Astrocyte of the hippocampus (primary cell): ENCODE results near the gene LIMS1.
"Not testable (repeated sequence)": the region's sequence is repeated elsewhere in the genome, so short reads cannot be mapped to it uniquely, and the experiment has no call there.

Experiments used
- DNase-seq: peaks from one replicate; pipeline ENCODE4 v3.0.0; 2011; ENCODE audit warnings: low read depth, low spot score

Gene LIMS1

DNA sequence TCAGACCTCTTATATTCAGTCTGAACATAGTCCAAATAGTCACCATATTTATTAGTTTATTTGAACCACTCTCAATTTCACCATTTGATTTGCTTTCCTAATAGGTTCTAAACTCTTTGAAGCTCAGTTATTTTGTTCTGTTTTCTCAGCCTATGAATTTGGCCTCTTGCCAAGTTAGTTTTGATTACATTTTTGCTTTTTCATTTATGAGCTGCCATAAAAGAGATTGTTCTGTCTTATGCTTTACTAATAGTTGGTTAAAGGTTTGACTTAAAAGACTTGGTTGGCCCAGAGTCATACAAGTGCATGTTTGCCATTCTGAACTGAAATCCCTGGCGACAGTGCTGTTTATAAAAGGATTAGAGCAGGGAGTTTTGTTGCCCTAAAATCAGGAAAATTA is 99.1 kb downstream of the LIMS1 start:
- no peak for DNase-seq

DNA sequence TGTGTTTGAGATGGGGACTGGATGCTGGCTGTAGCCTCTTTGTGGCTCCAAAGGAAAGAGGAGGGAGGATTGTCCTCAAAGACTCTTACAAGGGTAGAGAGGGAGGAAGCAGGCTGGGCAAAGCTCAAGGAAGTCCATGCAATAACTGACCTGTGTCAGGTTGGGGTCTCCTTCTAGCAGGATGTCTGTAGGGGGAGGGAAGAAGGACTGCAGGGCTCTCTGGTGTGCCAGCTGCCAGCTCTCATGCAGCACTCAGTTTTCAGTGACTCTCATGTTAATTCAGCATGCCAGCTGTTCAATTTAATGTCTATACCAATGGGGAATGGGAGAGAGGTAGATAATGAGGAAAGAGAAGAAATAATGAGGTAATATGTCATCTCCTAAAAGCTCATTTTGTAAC is 99.7 kb downstream of the LIMS1 start:
- DNase-seq = no peak

DNA sequence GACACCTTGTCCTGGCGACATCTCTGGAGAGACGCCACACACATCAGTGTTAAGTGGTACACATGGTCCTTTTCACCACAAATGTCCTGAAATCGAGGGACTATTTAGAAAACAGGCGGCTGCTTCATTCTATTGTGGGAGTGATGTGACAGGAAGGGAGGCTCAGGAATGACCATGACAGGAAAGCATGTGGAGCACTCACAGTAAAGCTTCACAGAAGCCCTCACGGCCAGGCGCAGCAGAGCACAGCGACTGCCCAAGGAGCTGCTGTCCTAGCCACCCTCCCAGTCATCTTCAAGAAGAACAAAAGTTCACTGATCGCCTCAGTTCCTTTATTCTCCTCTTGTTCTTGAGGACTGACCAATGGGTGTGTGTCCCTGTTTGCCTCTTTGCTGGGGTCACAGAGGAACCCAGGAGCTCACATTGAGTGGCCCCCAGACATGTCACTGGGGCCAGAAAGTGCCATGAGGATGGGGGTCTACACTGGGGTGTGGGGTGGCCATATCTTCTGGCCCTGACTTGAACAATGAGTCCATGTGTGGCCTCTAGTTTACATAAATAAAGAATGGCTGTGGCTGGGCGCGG is 100.4 kb downstream of the LIMS1 start:
- DNase-seq = no peak

DNA sequence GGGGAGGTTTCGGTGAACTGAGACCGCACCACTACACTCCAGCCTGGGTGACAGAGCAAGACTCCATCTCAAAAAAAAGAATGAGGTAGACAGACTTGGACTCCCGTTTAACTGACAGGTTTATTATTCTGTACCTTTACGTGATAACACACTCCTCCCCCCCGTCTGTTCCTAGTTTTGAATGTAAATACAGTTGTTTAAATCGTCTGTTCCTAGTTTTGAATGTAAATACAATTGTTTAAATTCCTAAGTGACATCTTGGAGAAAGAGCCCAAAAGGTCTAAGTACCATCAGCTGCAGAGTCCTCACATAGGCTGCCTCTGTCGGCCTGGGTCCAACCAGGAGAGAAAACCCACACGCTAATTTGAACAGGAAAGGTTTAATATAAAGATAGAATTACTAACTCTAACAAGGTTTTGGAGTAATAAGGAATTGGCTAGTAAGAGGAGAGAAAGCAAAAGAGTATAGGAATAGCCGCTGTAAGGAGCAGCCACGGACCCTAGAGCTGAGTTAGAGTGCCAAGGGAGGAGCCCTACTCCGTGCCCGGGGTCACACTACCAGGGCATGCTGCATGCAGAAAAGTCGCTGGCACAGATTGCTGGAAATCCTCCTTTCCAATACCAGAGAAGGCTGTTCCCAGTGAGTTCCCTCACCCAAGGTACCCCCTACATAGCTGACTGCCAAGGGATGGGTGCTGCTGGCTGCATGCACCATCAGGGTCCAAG is 101.5 kb downstream of the LIMS1 start:
- DNase-seq = no peak

DNA sequence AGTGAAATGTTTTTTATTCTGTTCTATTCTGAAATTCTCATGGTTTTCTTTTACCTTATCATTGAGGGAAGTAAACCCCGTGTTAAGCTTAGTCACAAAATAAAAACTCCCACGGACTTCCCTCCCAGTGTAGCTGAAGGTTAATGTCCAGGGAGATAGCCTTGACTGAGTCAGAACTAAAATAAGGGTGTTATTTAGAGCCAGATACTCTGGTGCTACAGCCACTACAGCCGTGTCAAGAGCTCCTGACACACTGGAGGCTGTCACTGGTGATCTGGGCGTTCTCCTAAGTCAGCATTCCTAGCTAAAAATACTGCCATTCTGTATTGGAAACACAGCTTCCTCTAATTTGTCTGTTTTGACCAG is 103.0 kb downstream of the LIMS1 start:
- peak; percentile 84 for DNase-seq

DNA sequence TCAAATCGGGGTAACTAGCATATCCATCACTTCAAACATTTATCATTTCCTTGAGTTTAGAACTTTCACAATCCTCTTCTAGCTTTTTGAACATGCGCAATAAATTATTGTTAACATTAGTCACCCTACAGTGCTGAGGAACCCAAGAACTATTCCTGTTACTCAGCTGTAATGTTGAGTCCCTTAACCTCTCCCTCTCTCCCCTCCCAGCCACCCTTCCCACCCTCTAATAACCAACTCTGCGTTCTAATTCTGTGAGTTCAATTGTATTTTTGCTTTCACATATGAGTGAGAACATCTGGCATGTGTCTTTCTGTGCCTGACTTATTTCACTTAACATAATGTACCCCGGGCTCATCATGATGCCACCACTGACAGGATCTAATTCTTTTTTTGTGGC is 106.5 kb downstream of the LIMS1 start:
- DNase-seq = peak; percentile 67

DNA sequence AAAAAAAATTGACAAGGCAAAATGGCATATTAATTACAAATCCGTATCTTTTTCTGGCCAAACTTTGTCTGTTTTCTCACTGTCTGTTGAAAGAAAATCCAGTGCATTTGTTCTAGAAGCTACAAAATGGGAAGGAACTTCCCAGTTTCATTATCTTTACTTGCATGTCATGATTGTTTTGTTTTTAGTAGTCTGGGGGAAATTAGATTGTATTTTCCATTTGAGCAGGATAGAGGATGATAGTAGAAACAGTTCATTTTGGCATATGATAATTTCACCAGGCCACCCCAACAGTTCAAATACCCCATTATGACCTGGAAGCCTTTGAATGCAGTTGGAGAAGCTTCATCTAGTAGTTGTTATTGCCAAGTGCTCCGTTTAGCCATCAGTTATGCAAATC is 107.5 kb downstream of the LIMS1 start:
- DNase-seq = no peak

DNA sequence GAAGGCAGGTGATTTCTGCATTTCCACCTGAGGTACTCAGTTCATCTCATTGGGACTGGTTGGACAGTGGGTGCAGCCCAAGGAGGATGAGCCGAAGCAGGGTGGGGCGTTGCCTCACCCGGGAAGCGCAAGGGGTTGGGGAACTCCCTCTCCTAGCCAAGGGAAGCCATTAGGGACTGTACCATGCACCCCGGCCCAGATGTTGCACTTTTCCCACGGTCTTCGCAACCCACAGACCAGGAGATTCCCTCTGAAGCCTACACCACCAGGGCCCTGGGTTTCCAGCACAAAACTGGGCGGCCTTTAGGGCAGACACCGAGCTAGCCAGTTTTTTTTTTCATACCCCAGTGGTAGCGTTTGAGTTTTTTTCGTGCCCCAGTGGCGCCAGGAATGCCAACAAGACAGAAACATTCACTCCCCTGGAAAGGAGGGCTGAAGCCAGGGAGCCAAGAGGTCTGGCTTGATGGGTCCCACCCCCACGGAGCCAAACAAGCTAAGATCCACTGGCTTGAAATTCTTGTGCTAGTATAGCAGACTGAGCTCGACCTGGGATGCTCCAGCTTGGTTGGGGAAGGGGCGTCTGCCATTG is 109.1 kb downstream of the LIMS1 start:
- DNase-seq = no peak

DNA sequence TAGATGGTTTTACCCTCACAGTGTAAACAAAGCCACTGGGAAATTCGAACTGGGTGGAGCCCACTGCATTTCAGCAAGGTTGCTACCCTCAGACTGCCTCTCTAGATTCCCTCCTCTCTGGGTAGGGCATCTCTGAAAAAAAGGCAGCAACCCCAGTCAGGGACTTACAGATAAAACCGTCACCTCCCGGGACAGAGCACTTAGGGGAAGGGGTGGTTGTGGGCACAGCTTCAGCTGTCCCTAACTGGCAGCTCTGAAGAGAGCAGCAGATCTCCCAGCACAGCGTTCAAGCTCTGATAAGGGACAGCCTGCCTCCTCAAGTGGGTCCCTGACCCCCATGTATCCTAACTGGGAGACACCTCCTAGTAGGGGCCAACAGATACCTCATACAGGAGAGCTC is 109.6 kb downstream of the LIMS1 start:
- not testable (repeated sequence) for DNase-seq

DNA sequence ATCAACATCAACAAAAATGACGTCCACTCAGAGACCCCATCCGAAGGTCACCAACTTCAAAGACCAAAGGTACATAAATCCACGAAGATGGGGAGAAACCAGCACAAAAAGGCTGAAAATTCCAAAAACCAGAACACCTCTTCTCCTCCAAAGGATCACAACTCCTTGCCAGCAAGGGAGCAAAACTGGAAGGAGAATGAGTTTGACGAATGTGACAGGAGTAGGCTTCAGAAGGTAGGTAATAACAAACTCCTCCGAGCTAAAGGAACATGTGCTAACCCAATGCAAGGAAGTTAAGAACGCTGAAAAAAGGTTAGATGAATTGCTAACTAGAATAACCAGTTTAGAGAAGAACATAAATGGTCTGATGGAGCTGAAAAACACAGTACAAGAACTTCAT is 110.2 kb downstream of the LIMS1 start:
- not testable (repeated sequence) for DNase-seq

DNA sequence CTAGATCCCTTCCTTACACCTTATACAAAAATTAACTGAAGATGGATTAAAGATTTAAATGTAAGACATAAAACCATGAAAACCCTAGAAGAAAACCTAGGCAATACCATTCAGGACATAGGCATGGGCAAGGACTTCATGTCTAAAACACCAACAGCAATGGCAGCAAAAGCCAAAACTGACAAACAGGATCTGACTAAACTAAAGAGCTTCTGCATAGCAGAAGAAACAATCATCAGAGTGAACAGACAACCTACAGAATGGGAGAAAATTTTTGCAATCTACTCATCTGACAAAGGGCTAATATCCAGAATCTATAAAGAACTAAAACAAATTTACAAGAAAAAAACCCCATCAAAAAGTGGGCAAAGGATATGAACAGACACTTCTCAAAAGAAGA is 114.5 kb downstream of the LIMS1 start:
- not testable (repeated sequence) for DNase-seq

DNA sequence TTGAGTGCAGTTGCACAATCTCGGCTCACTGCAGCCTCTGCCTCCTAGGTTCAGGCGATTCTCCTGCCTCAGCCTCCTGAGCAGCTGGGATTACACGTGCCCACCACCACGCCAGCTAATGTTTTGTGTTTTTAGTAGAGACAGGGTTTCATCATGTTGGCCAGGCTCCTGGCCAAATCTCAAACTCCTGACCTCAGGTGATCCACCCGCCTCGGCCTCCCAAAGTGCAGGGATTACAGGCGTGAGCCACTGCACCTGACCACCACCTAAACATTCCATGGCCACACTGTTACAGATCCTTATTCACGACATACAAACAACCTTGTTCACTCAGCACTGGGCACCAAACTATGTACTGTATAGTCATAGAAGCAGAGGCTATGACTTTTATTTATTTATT is 116.2 kb downstream of the LIMS1 start:
- DNase-seq = not testable (repeated sequence)

DNA sequence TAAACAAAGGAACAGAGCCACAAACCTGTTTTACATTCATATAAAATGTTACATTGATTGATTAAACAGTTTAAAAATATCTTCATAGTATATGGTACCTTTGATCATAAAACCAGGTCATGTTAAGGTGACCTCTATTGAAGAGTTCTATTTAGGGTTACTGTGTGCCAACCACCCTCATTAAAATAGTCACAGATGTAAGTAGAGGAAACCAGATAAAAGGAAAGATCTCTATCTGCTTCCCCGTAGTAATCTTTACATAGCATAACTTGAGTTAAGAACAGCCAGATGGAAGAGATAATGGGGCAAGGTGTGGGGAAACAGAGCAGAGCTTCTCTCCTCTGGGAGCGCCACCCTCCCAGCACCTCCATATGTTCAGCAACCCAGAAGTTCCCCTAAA is 117.2 kb downstream of the LIMS1 start:
- DNase-seq = not testable (repeated sequence)

DNA sequence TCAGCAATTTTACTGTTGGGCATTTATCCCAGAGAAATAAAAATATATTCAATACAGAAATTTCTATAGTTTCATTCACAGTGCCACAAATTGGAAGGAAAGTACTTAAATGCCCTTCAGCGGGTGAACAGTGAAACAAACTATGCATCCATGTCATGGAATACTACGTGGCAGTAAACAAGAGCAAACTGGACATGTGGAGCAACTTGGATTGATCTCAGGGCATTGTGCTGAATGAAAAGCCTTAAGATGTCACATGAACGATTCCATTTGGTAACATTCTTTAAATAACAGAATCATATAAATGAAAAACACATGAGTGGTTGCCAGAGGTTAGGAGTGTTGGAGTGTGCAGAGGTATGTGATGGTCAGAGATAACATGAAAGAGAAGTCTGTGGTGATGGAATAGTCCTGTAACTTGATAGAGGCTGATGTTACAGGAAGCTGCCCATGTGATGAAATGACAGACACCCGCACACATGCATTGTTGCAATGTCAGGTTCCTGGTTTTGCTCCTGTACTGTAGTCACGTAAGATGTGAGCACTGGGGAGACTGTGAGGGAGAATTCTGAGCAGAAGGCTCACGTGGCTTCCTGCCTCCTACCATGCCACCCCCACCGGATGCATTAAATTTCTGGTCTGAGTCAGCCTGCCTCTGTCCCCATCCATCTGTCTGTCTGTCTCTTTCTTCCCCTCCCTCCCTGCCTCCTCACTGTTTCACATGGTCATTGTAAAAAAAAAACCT is 118.1 kb downstream of the LIMS1 start:
- DNase-seq = peak; percentile 47

DNA sequence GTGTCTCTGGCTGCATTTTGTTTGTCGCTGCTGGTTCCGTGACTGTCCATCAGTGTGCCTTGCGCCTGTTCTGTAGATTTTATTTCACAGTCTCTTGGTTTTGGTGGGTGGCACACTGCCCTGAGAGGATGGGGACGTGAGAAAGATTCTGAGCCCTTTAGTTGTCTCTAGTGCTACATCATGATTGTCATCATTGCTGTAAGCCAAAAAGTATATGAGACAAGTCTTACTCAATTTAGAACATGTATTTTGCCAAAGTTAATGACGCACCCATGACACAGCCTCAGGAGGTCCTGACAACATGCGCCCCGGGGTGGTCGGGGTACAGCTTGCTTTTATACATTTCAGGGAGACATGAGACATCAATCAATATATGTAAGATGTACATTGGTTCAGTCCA is 119.2 kb downstream of the LIMS1 start:
- peak; percentile 28 for DNase-seq

DNA sequence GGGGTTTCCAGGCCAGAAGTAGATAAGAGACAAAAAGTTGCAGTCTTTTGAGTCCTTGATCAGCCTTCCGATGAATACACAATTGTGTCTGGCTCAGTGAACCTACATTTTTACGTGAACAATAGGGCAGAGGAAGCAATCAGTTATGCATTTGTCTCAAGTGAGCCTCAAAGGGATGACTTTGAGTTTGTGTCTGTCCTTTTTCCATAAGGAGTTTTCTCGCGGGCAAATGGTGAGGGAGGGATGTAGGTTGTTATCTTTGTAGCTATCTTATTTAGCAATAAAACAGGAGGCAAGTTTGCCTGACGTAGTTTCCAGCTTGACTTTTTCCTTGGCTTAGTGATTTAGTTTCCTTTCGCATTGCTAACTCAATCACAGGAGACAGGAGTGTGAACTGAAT is 119.6 kb downstream of the LIMS1 start:
- DNase-seq = not testable (repeated sequence)

DNA sequence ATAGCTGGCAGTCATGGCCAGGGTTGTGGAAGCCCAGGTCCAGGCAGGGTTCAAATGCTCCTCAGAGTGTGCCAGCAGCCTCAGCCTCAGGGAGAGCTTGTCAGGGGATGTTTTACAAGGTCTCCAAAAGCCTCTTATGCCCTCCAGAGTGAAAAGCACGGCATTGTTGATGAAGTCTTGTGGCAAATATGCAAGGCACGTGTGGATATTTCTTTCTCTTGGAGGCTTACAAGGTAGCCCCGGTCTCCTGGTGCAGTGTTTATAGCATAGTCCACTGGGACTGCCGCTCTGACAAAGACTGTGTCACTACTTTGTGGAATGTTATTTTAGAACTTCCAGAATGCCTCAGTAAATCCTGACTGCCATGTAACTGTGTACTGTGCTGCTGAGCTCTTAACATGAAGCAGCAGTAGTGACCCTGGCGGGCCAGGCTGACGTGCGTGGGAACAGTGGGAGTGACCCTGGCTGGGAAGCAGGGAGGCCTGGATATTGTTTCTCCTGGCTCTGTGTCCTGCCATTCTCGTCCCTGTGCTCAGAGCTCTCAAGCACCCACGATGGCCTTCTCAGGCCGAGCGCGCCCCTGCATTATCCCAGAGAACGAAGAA is 120.4 kb downstream of the LIMS1 start:
- peak; percentile 76 for DNase-seq

DNA sequence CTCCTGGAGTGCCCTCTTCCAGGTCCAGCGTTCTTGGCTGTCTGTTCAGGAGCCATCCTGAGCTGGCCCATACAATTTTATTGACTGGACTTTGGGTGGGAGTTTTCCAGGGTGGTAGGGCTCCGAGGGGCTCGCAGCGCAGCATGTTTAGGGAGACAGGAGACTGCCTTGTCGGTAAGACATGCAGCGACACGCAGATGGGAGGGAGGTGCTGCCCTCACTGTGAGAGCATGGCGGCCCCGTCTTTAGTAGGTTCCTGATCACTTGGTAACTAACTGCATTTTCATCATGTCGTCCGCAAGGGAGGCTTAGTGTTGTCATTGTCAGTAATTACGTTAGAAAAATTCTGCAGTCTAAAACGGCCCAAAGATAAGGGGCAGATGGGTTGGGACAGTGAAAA is 121.0 kb downstream of the LIMS1 start:
- not testable (repeated sequence) for DNase-seq

DNA sequence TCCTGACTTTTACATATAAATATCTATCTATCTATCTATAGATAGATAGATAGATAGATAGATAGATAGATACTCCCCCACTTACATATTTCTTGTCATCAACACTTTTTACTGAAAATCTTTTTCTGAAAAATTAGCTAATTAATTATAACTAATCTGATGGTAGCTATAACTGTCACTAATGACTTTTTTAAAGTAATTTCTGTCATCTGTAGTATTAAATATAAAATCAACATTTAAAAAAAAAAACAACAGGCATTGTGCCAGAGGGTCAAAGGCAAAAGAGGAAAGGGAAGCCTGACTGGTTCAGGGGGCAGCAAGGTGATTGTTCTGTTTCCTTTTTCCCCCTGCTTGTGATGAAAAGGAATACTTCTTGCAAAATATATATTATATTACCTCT is 122.0 kb downstream of the LIMS1 start:
- not testable (repeated sequence) for DNase-seq

DNA sequence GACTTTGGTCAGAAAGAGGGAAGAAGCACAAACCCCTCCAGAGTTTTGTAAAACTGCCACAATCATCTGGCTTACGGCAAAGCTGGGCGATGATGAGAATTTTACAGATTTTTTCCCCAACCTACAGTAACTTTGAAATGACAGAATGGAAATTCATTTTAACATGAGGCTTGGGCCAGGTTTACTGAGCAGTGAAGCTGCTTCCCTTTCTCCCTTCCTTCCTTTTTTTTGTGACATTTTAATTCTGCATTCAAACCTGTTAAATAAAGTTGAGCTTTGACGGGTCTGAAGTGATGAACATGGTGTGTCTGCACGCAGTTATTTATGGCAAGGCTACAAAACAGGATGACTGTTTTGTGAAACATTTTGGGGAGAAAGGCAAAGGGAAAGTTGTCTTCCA is 123.2 kb downstream of the LIMS1 start:
- not testable (repeated sequence) for DNase-seq

DNA sequence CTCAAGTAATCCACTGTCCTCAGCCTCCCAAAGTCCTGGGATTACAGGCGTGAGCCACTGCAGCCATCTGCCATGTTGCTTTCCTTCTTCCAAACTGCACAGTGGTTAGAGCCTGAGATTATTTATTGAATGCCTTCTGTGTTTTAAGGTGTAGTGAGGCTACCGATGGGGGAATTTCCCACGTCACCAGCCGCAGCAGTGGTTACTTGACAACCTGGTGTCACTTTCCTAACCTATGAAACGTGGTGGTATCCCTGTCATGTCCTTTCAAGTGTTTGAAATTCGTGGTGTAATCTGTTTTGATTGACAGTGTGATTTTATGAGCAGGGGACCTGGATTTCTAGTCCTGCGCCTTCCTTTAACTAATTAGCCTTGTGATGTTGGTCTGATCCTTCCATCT is 124.3 kb downstream of the LIMS1 start:
- not testable (repeated sequence) for DNase-seq

DNA sequence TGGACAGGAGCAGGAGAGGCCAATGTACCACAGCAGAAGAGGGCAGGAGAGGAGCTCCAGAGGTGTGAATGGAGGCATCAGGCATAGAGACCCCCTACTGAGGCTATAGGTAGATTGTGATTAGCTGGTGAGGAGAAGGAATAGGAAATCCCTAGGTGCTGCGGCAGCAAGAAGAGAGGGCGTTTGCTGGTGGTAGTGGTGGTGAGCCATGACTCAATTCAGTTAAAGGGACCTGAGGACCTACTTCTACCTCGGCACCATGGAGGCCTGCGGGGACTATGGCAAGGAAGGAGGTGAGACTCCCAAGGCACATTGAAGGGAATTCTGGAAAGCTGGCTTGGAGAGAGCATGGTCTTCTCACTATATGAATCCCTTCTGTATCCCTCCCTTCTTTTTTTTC is 127.2 kb downstream of the LIMS1 start:
- not testable (repeated sequence) for DNase-seq
